BLaER1 treated with 17β-estradiol and CSF1 and Interleukin-3, amounts not matched to agents 10 nM and 100 nM (cell line): ENCODE results near the gene SRP9.
A peak's percentile ranks its signal among the peaks of the same experiment; 100 is the strongest.

ENCODE experiments used
- H3K27ac ChIP-seq, 11 experiments: shearing (Covaris generic); formaldehyde crosslinking; 2 replicates each; pipeline ENCODE4 v1.8.1; 2022
- H3K27me3 ChIP-seq, 11 experiments: shearing (Covaris generic); formaldehyde crosslinking; 2 replicates each; pipeline ENCODE4 v1.8.1; 2022
- H3K36me3 ChIP-seq, 11 experiments: shearing (Covaris generic); formaldehyde crosslinking; 2 replicates each; pipeline ENCODE4 v1.8.1; 2022
- H3K4me1 ChIP-seq, 10 experiments: shearing (Covaris generic); formaldehyde crosslinking; 2 replicates each; pipeline ENCODE4 v1.8.1; 2022
- H3K4me2 ChIP-seq, 11 experiments: shearing (Covaris generic); formaldehyde crosslinking; 2 replicates each; pipeline ENCODE4 v1.8.1; 2022
- H3K4me3 ChIP-seq, 10 experiments: shearing (Covaris generic); formaldehyde crosslinking; 2 replicates each; pipeline ENCODE4 v1.8.1; 2022
- H3K9ac ChIP-seq, 11 experiments: shearing (Covaris generic); formaldehyde crosslinking; 2 replicates each; pipeline ENCODE4 v1.8.1; 2022
- H3K9me3 ChIP-seq, 11 experiments: shearing (Covaris generic); formaldehyde crosslinking; replicated peaks in 1 of 11; 2 replicates each; pipeline ENCODE4 v1.8.1; 2022
- H4K20me1 ChIP-seq, 11 experiments: shearing (Covaris generic); formaldehyde crosslinking; 2 replicates each; pipeline ENCODE4 v1.8.1; 2022
- Cebpa-rat ChIP-seq, 11 experiments: shearing (Covaris generic); IDR thresholded peaks; 2 replicates each; pipeline ENCODE4 v1.8.1; 2022

Gene SRP9

DNA sequence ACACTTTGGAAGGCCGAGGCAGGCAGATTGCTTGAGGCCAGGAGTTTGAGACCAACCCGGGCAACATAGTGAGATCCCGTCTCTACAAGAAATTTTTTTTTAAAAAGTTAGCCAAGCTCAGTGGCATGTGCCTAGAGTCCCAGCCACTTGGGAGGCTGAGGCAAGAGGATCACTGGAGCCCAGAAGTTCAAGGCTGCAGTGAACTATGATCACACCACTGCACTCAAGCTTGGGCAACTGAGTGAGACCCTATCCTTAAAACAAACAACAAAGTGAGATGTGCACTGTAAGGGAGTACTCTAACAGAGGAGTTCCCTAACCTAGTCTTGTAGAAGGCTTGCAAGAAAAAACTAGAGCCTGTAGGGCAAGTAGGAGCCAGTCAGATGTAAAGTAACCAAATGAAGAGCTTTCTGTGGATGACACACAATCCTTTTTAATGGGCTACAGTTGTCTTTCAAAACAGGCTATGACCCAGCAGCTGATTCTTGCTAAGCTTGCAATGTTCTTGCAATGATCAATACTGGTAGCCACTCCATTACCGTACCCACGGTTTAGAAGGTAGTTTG lies 38.0 kb upstream of the SRP9 start:
- Histone ChIP-seq H3K4me2 (no peak overlapping the region), H3K27ac (no peak overlapping the region), H3K4me1 (0 out of 20 replicates have a peak, but pooled peaks cover 0 to 4% (median 0%) of the 10 kb centered on the region in 10 experiments), H3K9me3 (no peaks in the 10 kb centered on the region), H3K4me3 (no peak overlapping the region), H3K27me3 (no peaks in the 10 kb centered on the region), H4K20me1 (no peaks in the 10 kb centered on the region), H3K36me3 (no peaks in the 10 kb centered on the region), H3K9ac (no peak overlapping the region)
- TF ChIP-seq Cebpa-rat (IDR thresholded peaks at IDR 0.05): no peak

DNA sequence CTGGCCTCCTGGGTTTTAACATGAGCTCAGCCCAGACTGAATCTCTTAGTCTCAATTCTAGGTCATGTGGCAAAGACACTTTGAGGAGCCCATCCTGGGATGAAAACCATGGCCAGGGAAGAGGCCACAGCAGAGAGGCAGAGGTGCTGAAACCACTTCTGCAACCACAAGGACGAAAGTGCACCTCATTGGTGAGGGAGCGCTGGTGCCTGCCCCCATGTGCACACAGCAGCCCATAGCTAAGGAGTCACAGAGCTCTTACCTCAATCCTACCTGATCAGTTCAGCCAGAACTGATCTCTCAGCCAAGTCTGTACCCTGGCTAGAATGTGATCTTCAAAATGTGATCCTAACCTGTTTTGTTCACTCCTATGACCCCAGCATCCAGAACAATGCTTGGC lies 32.9 kb upstream of the SRP9 start:
- Histone ChIP-seq H3K27me3 (no peaks in the 10 kb centered on the region), H3K9ac (no peak overlapping the region), H3K4me1 (peaks cover 0 to 16% (median 0%) of the 10 kb centered on the region in 10 experiments; a peak in 5 of 20 replicates), H3K4me3 (no peak overlapping the region), H3K27ac (no peak overlapping the region), H3K4me2 (no peak overlapping the region), H3K9me3 (no peaks in the 10 kb centered on the region), H3K36me3 (no peaks in the 10 kb centered on the region), H4K20me1 (no peaks in the 10 kb centered on the region)
- no peak for TF ChIP-seq Cebpa-rat (IDR thresholded peaks at IDR 0.05)

DNA sequence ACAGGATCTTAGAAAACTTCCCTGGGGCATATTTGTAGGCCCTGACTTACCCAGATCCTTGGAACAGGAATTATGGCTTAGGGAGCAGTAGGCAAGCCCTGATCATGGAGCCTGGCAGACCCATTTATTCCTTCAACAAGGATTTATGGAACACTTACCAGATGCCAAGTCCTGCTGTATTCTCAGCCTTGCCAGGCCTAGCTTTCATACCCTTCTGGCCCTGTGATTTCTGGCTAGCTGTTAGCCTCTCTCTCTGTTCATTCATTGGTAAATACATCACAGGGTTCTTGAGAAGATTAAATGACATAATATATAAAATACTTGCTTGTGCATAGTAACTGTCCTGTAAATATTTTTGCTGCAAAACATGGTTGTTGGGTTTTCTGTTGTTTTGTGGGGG lies 32.4 kb upstream of the SRP9 start:
- no peak overlapping the region for H3K9ac ChIP-seq
- H3K4me1 ChIP-seq: peaks cover 0 to 16% (median 0%) of the 10 kb centered on the region in 10 experiments; a peak in 5 of 20 replicates
- no peak overlapping the region for H3K27ac ChIP-seq
- no peaks in the 10 kb centered on the region for H3K27me3 ChIP-seq
- H3K9me3 ChIP-seq: no peaks in the 10 kb centered on the region
- no peak for TF ChIP-seq Cebpa-rat (IDR thresholded peaks at IDR 0.05)
- H3K36me3 ChIP-seq: no peaks in the 10 kb centered on the region
- no peak overlapping the region for H3K4me2 ChIP-seq
- no peaks in the 10 kb centered on the region for H4K20me1 ChIP-seq
- H3K4me3 ChIP-seq: no peak overlapping the region

DNA sequence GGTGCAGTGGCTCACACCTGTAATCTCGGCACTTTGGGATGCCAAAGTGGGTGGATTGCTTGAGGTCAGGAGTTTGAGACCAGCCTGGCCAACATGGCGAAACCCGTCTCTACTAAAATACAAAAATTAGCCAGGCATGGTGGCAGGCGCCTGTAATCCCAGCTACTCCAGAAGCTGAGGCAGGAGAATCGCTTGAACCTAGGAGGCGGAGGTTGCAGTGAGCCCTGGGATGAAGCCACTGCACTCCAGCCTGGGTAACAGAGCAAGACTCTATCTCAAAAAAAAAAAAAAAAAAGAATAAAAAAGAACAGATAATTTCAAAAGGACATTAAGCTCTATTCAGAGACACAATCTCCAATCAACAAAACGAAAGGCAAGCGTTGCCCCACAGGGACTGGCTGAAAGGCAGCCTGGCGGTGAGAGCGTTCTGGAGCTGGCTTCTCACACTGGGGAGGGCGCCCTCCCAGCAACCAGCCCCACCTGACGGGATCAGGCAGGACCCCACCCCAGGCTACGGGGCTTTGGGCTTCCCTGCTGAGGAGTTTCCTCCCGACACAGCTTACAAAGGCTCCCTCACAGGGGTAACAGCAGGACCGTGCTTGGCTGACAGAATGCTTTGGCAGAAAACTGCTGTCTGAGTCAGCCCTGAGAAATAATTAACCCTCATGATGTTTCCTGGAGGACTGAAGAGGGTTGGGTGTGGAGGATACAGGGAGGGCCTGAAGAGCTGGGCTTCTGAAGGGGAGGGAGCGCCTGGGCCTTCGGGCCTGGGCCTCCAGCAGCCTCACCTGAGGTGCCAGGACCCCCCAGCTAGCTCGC lies 31.1 kb upstream of the SRP9 start:
- TF ChIP-seq Cebpa-rat (IDR thresholded peaks at IDR 0.05): no peak
- H3K27me3 ChIP-seq: no peaks in the 10 kb centered on the region
- no peaks in the 10 kb centered on the region for H3K36me3 ChIP-seq
- H3K27ac ChIP-seq: no peak overlapping the region; a peak in 1 of 22 replicates
- no peak overlapping the region for H3K4me2 ChIP-seq
- H3K9me3 ChIP-seq: no peaks in the 10 kb centered on the region
- H3K4me3 ChIP-seq: no peak overlapping the region
- H3K4me1 ChIP-seq: peaks cover 0 to 16% (median 0%) of the 10 kb centered on the region in 10 experiments; a peak in 5 of 20 replicates
- H4K20me1 ChIP-seq: no peaks in the 10 kb centered on the region
- no peak overlapping the region for H3K9ac ChIP-seq

DNA sequence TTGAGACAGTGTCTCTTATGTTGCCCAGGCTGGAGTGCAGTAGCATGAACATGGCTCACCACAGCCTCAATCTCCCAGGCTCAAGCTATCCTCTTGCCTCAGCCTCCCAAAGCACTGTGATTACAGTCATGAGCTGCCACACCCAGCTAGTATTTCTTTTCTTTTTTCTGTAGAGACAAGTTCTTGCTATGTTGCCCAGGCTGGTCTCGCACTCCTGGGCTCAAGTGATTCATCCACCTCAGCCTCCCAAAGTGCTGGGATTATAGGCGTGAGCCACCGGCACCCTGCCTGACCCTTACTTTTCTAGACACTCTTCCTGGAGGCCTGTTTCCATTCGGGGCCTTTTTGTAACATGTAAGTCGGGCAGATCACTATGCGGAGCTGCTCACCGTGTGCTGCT lies 30.1 kb upstream of the SRP9 start:
- Histone ChIP-seq H3K27me3 (no peaks in the 10 kb centered on the region), H3K4me2 (0 out of 22 replicates have a peak overlapping the region, but pooled peaks of 1 of the 11 experiments have one; percentile 9), H3K4me1 (peaks cover 0 to 16% (median 0%) of the 10 kb centered on the region in 10 experiments; a peak in 5 of 20 replicates), H3K36me3 (no peaks in the 10 kb centered on the region), H3K9ac (no peak overlapping the region), H3K4me3 (no peak overlapping the region), H3K27ac (no peak overlapping the region), H4K20me1 (no peaks in the 10 kb centered on the region), H3K9me3 (no peaks in the 10 kb centered on the region)
- TF ChIP-seq Cebpa-rat (IDR thresholded peaks at IDR 0.05): no peak

DNA sequence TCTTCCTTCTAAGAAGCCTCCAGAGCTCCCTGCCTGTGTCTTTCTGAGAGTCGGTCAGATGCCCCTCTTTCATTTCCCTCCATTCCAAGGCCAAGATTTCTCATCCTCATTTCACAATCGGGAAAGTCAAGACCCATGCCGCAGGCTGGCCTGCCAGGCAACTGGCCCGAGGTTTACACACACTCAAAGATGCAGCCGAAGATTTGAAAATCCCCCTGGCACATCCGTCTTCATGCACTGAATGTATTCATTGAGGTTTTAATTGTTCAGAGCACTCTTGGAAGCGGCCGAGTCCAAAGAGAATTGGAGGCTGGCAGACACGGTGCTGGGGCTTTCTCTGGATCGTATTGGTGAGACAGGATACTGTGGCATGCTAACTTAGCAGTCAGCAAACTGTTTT lies 29.1 kb upstream of the SRP9 start:
- Histone ChIP-seq H3K36me3 (no peaks in the 10 kb centered on the region), H3K27me3 (no peaks in the 10 kb centered on the region), H3K4me3 (no peak overlapping the region), H3K9me3 (no peaks in the 10 kb centered on the region), H3K27ac (no peak overlapping the region), H3K9ac (no peak overlapping the region), H3K4me2 (0 out of 22 replicates have a peak overlapping the region, but pooled peaks of 1 of the 11 experiments have one; percentile 9), H3K4me1 (peaks cover 0 to 16% (median 0%) of the 10 kb centered on the region in 10 experiments; a peak in 5 of 20 replicates), H4K20me1 (no peaks in the 10 kb centered on the region)
- no peak for TF ChIP-seq Cebpa-rat (IDR thresholded peaks at IDR 0.05)

DNA sequence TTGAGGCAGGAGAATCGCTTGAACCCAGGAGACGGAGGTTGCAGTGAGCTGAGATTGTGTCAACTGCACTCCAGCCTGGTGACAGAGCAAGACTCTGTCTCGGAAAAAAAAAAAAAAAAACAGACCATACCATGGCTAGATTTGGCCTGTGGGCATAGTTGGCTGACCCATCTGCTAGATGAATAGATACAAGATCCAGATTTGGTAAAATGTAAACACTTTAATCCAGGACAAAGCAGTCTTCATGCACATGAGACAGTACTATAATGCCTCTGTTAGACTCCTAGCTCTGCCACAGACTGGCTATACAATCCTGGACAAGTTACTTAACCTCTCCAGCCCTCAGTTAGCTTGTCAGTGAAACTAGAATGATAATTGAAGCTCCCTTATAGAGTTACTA lies 27.9 kb upstream of the SRP9 start:
- no peaks in the 10 kb centered on the region for H3K9me3 ChIP-seq
- no peak overlapping the region for H3K4me2 ChIP-seq
- peaks cover 0 to 18% (median 0%) of the 10 kb centered on the region in 10 experiments; a peak in 6 of 20 replicates for H3K4me1 ChIP-seq
- H3K9ac ChIP-seq: no peak overlapping the region
- no peak for TF ChIP-seq Cebpa-rat (IDR thresholded peaks at IDR 0.05)
- H3K4me3 ChIP-seq: no peak overlapping the region
- H3K27ac ChIP-seq: no peak overlapping the region
- H4K20me1 ChIP-seq: no peaks in the 10 kb centered on the region
- H3K36me3 ChIP-seq: no peaks in the 10 kb centered on the region
- no peaks in the 10 kb centered on the region for H3K27me3 ChIP-seq

DNA sequence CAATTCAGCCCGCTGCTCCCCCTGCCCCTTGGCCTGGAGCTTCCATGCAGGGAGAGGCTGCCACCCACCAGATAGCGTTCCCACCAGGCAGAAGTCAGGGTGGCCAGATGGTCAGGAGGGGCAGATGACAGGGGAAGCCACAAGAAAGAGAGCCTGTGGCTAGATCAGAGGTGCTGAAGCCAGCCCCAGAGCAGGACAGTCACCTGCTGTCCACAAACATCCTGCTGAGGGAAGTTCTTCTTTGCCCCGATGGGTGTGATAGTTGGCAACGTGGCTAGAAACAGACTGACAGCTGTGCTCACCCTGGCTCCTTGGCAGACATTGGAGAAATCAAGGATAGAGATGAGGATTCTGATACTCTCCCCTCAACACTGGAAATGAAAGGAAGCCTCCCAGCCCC lies 27.2 kb upstream of the SRP9 start:
- Histone ChIP-seq H3K4me2 (no peak overlapping the region), H3K9me3 (no peaks in the 10 kb centered on the region), H3K4me3 (no peak overlapping the region), H3K27me3 (no peaks in the 10 kb centered on the region), H3K36me3 (no peaks in the 10 kb centered on the region), H3K4me1 (peaks cover 5 to 25% (median 7%) of the 10 kb centered on the region in 10 experiments), H3K9ac (no peak overlapping the region), H4K20me1 (no peaks in the 10 kb centered on the region), H3K27ac (no peak overlapping the region)
- no peak for TF ChIP-seq Cebpa-rat (IDR thresholded peaks at IDR 0.05)

DNA sequence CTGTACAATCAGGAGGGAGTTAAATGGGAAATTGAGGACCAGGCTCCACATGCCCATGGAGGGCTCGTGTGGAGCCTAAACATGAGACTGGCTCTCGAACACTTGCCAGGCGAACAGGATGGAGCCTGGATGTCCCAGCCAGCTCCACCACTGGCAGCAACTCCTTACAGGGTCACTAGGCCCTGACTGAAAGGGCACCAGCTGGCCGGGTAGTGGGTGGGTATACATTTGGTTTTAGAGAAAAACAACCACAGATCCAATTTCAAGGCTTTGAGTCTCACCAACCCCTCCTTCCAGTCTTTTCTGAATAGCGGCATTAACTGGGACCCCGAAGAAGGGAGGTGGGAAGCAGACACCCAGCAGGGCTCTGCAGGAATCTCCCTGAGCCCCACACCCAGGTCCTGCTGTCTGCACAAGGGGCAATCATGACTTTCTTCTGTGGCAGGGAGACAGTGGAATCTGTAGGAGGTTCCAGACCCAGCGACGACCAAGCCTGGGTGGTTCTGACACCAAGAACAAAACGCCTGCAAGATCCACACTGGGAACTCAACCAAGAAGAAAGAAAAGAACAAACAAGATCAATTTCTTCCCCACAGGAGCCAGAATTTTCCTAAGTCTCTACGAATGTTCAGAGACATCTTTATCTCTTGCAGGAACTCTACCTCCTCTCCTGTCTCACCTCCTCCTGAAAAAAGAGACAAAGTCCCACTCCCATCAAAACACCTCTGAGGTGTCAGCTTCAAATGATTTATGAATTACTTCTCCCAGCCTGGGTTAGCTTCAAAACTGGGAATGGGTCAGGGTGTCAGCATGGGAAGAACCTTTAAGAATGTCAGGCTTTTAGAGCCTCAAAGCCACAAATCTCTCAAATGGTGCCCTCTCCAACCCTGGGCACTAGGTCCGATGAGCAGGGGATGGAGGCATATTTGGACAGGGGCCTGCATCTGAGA lies 26.5 kb upstream of the SRP9 start:
- no peak overlapping the region for H3K4me2 ChIP-seq
- peaks cover 10 to 32% (median 13%) of the 10 kb centered on the region in 10 experiments for H3K4me1 ChIP-seq
- H3K27ac ChIP-seq: no peak overlapping the region; a peak in 1 of 22 replicates
- no peaks in the 10 kb centered on the region for H3K9me3 ChIP-seq
- no peak overlapping the region for H3K4me3 ChIP-seq
- H3K36me3 ChIP-seq: no peaks in the 10 kb centered on the region
- no peak overlapping the region for H3K9ac ChIP-seq
- no peaks in the 10 kb centered on the region for H3K27me3 ChIP-seq
- TF ChIP-seq Cebpa-rat (IDR thresholded peaks at IDR 0.05): no peak
- H4K20me1 ChIP-seq: no peaks in the 10 kb centered on the region
